WI38 (cell line): ENCODE data around the gene SH2D3C.

Experiments
- H3K4me3 ChIP-seq: 2 replicates; pipeline ENCODE4 v1.5.1; 2011; ENCODE audit warnings: low read depth, mild to moderate bottlenecking, control low read depth, low read length
- TF ChIP-seq, protein P1 (sequence below): IDR thresholded peaks from 2 replicates; pipeline ENCODE4 v1.5.1; 2012; ENCODE audit warnings: low read depth, mild to moderate bottlenecking, control low read depth, low read length

SH2D3C gene

DNA sequence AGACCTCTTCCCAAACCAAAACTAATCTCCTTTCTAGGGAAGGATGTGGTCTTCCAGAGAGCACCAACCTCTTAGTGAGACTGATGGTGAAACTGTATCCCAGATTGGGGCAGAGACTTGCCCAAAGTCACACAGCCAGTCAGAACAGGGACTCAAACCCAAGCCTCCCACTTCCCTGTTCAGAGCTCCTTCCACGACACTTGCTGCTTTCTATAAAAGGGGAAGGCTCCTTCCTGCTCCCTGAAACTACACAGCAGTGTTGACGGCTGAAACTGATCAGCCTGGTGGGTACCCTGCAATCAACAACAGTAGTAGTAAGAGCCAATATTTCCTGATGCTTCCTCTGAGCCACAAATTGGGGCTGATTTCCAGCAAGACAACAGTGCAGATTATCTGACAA is 44.9 kb downstream of the SH2D3C start:
- TF ChIP-seq, protein P1, sequence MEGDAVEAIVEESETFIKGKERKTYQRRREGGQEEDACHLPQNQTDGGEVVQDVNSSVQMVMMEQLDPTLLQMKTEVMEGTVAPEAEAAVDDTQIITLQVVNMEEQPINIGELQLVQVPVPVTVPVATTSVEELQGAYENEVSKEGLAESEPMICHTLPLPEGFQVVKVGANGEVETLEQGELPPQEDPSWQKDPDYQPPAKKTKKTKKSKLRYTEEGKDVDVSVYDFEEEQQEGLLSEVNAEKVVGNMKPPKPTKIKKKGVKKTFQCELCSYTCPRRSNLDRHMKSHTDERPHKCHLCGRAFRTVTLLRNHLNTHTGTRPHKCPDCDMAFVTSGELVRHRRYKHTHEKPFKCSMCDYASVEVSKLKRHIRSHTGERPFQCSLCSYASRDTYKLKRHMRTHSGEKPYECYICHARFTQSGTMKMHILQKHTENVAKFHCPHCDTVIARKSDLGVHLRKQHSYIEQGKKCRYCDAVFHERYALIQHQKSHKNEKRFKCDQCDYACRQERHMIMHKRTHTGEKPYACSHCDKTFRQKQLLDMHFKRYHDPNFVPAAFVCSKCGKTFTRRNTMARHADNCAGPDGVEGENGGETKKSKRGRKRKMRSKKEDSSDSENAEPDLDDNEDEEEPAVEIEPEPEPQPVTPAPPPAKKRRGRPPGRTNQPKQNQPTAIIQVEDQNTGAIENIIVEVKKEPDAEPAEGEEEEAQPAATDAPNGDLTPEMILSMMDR = no peak
- H3K4me3 ChIP-seq = no peak overlapping the region

GRCh38 chr9:127732444-127732843 is 46.0 kb downstream of the SH2D3C start:
- TF ChIP-seq, protein P1 = no peak
- no peak overlapping the region for H3K4me3 ChIP-seq

DNA sequence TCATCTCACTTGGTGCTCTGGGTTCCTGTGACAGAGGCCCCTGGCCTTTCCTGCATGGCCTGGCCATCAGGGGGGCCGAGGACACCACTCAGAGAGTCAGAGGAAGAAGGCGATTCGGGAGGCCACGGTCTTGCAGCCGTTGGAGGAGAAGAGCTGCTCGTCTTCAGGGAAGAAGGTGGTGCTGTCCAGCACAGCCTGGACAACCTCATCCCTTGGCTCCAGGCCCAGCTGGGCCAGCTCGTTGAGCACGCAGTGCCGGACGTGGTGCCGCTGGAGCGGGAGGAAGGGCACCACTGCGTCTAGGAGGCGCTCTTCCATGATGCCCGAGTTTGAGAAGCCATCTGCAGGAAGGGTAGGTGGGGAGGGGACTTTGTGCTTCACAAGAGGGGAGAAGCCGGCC is 46.5 kb downstream of the SH2D3C start:
- H3K4me3 ChIP-seq = no peak overlapping the region
- TF ChIP-seq, protein P1 = no peak

DNA sequence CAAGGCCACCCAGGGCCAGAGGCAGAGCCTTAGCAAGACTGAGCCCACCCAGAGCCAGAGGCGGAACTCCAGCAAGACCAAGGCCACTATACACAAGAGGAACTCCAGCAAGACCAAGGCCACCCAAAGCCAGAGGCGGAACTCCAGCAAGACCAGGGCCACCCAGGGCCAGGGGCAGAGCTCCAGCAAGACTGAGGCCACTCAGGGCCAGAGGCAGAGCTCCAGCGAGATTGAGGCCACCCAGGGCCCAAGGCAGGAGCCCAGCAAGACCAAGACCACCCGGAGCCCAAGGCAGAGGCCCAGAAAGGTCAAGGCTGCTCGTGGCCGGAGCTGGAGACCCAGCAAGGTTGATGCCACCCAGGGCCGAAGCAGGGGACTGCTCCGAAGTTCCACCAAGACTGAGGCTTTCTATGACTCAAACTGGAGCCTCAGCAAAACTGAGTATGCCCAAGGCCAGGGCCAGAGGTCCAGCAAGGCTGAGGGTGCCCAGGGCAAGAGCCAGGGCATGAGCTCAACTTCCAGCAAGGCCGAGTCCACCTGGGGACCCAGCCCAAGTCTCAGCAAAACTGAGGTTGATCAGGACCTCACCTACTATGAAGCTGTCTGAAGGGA is 47.6 kb downstream of the SH2D3C start:
- TF ChIP-seq, protein P1 = no peak

DNA sequence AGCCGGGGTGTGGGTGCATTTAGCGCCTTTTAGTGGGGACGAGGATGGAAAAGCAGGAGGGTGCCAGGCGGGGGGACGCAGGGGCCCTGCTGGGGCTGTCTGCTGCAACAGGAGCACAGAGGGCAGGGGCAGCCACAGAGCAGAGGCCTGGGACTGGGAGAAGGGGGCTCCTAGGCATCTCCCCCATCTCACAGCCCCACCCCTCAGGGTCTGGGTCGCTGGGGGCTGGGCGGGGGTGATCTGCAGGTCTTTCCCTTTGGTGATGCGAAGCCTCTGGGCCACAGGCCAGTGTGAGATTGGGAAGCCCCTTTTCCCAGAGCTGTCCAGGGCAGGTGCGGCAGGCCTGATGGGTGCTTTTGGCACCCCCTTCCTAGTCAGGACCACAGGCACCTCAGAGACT is 48.2 kb downstream of the SH2D3C start:
- TF ChIP-seq, protein P1 = no peak
- H3K4me3 ChIP-seq = no peak overlapping the region

More for the DNA sequence above, 47.6 kb downstream of the SH2D3C start:
- H3K4me3 ChIP-seq = no peak overlapping the region

DNA sequence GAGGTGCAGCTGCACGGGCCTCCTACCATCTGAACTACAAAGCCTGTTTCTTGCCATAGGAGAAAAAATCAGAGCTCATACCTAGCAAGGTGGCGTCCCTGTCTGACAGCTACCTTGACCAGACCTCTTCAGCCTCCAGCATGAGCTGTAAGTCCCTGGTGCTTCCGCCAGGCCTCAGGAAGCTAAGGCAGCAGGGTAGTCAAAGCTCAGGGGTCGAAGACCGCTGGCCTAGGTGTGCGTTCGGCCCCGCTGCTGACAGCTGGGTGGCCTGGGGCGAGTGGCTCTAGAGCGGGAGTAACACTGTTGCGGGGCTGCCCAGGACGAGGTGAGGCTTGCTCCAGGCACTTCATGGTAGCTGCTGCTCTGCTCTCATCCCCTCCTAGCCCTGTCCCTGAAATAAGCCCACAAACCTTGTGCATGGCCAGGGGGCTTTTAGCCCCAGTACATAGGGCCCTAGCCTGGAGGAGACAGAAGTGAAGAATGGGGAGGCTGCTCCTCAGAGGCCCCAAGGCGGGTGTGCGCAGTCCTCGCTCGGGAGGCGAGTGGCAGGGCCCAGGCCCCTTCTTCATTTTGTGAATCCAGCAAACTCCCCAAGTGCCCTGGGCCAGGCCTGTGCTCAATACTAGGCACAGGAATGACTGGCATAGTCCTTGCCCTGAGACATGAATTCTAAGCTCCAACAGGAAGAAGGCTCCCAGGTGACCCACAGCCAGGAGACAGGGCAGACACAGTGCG is 48.8 kb downstream of the SH2D3C start:
- TF ChIP-seq, protein P1 = no peak
- no peak overlapping the region for H3K4me3 ChIP-seq

- H3K4me3 ChIP-seq = no peak overlapping the region
- TF ChIP-seq, protein P1 = no peak
Measured at GRCh38 chr9:127728808-127729207, 49.7 kb downstream of the SH2D3C start.
